RWPE1 (cell line): Measurements from ENCODE around the gene ARMC5.
A peak's percentile ranks its signal among the peaks of the same experiment; 100 is the strongest.

ENCODE experiments used
- CTCF ChIA-PET: fragments of 350-600 bp; sonication (Branson Sonifier 250); formaldehyde crosslinking; extraction: SDS; loops from one replicate; lab custom pipeline; 2021; lab: Yijun Ruan, JAX
- POLR2A ChIA-PET: fragments of 400-600 bp; formaldehyde crosslinking; extraction: SDS; loops from one replicate; lab custom pipeline; 2020; ENCODE audit warnings: antibody characterized with exemption; ENCODE audit not compliant: low non-redundant PET; lab: Yijun Ruan, JAX
- DNase-seq: peaks from one replicate; pipeline ENCODE4 v3.0.0; 2012; ENCODE audit warnings: low spot score
- H3K27ac ChIP-seq: fragments of 450-650 bp; 2 replicates; pipeline ENCODE4 v1.5.1; 2017
- TF ChIP-seq, protein P1 (sequence below): fragments of 450-650 bp; conservative IDR thresholded peaks from 2 replicates; pipeline ENCODE4 v1.5.1; 2017; ENCODE audit warnings: low read depth, mild to moderate bottlenecking

The ARMC5 gene

DNA sequence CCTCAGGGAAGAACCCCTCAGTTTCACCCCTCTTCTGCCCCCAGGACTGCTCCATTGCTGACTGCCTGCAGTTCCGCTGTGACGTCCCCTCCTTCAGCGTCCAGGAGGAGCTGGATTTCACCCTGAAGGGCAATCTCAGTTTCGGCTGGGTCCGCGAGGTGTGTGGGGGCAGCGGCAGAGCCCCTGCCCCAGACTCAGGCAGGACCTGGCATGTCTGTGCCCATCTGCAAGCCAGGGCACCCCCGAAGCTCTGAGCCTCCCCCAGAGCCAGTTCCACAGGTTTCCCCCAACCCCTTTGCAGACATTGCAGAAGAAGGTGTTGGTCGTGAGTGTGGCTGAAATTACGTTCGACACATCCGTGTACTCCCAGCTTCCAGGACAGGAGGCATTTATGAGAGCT, 35.5 kb upstream of the ARMC5 start:
- TF ChIP-seq, protein P1, sequence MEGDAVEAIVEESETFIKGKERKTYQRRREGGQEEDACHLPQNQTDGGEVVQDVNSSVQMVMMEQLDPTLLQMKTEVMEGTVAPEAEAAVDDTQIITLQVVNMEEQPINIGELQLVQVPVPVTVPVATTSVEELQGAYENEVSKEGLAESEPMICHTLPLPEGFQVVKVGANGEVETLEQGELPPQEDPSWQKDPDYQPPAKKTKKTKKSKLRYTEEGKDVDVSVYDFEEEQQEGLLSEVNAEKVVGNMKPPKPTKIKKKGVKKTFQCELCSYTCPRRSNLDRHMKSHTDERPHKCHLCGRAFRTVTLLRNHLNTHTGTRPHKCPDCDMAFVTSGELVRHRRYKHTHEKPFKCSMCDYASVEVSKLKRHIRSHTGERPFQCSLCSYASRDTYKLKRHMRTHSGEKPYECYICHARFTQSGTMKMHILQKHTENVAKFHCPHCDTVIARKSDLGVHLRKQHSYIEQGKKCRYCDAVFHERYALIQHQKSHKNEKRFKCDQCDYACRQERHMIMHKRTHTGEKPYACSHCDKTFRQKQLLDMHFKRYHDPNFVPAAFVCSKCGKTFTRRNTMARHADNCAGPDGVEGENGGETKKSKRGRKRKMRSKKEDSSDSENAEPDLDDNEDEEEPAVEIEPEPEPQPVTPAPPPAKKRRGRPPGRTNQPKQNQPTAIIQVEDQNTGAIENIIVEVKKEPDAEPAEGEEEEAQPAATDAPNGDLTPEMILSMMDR, result no peak
- ChIA-PET POLR2A (no interaction called here), CTCF (interaction anchor here (0.6 kb wide), 1 partner anchor 69 kb away, joined by 4 read pairs; no protein-coding TSS in a partner anchor)
- H3K27ac ChIP-seq, result no peak overlapping the region
- no peak for DNase-seq

DNA sequence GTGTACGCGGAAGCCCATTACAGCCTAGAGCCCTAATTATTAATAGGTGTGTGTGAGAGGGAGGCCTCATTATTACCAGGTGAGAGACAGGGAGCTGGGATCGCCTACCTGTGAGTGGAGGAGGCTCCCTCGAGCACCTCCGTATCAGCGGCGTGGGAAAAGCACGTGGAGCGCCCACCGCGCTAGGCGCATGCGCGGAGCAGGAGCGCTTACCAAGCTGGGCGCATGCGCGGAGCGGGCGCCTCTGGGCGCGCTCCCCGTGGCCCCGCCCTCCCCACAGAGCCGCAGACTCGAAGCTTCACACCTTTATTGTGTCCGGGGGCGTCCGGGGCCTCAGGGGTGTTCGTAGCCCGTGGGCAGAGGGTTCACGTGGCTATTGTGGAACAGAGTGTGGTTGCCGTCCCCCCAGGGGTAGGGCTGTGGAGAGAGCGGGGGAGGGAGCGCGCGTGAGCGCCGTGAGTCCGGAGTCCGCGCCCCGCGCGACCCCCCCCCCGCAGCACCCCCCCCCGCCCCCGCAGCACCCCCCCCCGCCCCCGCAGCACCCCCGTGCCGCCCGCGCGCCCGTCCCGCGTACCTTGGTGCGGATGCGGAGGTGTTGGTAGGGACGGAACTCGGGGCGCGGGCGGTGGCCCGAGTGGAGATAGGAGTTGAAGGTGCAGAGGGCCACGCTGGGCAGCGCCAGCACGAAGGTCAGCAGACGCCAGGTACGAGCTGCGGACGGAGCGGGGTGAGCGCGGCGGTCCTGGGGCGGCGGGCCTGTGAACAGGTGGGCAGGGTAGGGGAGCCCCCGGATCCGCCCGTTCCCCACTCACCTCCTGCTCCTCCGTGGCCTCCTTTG, 31.6 kb upstream of the ARMC5 start:
- POLR2A ChIA-PET, result no interaction called here
- TF ChIP-seq, protein P1, result no peak
- CTCF ChIA-PET, result interaction anchor here (0.5 to 1.1 kb wide), 4 partner anchors 15 to 450 kb away, joined by 3 to 5 read pairs (median 3); partner anchors contain the start of gene ZNF843
- no peak overlapping the region for H3K27ac ChIP-seq
- peak; percentile 88 for DNase-seq

DNA sequence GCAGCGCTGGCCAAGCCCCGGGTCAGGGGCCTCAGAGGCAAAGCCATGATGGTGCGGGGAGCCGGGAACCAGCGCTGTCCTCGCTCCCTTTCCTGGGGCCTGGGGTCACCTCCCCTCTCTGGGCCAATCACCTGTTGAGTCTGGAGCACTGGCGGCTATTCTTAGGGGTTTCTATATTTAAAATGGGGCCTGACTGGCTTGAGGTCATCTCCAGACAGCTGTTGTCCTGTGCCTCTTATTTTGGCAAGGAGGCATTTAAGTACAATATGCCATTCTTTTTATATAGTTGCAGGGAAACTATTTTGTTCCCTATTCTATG, 31.1 kb upstream of the ARMC5 start, which contains the start of gene COX6A2:
COX6A2 (minus strand) TSS at position 82 of the 319 bp plus-strand sequence; CDS start at position 47, 35 bp downstream.
- ChIA-PET POLR2A (interaction anchor here (1.0 kb wide), 1 partner anchor 30 kb away, joined by 4 read pairs; no protein-coding TSS in a partner anchor), CTCF (interaction anchor here (0.6 to 1.1 kb wide), 4 partner anchors 14 to 450 kb away, joined by 3 to 5 read pairs (median 4); partner anchors contain the start of gene ZNF843)
- TF ChIP-seq, protein P1, result no peak
- no peak for DNase-seq
- no peak within 1 kb of the TSS for H3K27ac ChIP-seq

DNA sequence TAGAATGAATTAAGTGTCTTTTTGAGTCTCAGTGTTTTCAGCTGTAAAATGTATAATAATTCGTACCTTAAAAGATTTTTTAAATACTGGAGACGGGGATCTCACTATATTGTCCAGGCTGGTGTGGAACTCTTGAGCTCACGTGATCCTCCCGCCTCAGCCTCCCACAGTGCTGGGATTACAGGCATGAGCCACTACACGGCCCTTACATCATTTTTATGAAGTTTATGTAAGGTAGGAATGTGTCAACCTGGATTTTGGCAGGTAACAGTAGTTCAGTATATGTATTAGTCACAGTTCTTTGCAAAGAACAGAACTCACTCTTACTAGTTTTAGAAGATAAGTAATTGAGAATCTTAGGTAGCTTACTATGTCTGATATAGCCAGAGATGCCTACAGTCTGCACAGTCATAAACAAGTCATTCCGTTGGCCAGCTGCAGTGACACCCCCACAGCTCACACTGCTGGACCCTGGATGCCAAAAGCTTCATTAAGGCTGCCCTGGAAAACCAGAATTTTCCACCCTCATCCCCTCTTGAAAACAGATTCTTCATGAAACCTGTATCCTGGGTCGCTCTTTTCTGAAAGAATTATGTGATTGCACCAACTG, 30.6 kb upstream of the ARMC5 start:
- ChIA-PET POLR2A (interaction anchor here (0.6 to 1.1 kb wide), 3 partner anchors 24 to 212 kb away, joined by 3 to 4 read pairs (median 3); partner anchors contain the start of gene PYDC1), CTCF (interaction anchor here (0.7 to 1.1 kb wide), 4 partner anchors 14 to 443 kb away, joined by 3 to 5 read pairs (median 3); partner anchors contain the start of gene ZNF843)
- H3K27ac ChIP-seq, result no peak overlapping the region
- peak; percentile 34 for DNase-seq
- TF ChIP-seq, protein P1, result no peak

DNA sequence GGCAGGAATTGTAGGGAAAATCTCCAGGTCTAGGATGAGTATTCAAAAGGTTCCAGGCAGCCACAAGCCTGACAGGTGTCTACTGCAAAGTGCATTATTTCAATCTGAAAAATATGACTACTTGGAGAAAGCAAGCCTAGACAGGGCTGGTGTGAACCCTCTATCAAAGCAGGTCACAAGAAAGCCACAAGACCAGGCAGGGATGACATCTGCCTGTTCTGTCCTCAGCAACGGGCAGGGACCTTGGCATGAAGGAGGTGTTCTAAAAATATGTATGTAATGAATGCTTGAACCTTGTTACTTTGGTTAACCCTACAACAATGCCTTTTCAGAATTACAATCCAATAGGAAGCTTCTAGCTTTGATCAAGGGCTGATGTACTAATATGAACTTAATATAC, 30.0 kb upstream of the ARMC5 start:
- DNase-seq, result no peak
- POLR2A ChIA-PET, result interaction anchor here (0.6 to 1.1 kb wide), 3 partner anchors 24 to 213 kb away, joined by 3 to 4 read pairs (median 3); partner anchors contain the start of gene PYDC1
- TF ChIP-seq, protein P1, result no peak
- CTCF ChIA-PET, result interaction anchor here (0.7 to 1.1 kb wide), 2 partner anchors 13 to 287 kb away, joined by 3 read pairs; partner anchors contain the start of gene ZNF843
- H3K27ac ChIP-seq, result no peak overlapping the region

DNA sequence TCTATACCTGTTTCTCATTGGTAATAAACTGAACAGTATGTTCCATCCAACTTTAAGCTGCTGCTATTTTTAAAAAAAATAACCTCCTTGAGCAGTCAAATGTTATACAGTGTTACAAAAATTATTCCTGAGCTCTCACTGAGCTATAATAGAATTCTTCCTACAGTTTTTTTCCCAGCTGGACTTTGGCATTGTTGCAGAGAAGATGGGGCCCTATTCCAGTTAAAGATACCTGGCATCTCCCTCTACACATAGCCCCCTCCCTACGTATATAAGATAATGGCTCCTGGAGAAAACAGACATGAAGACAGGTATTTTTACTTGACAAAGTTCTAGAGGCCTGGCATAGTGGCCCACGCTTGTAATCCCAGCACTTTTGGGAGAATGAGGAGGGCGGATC, 29.5 kb upstream of the ARMC5 start:
- POLR2A ChIA-PET, result interaction anchor here (0.6 kb wide), 1 partner anchor 48 kb away, joined by 3 read pairs; no protein-coding TSS in a partner anchor
- DNase-seq, result no peak
- CTCF ChIA-PET, result interaction anchor here (0.7 to 0.8 kb wide), 2 partner anchors 429 to 445 kb away, joined by 3 to 4 read pairs; partner anchors contain the start of gene HSD3B7
- TF ChIP-seq, protein P1, result no peak
- no peak overlapping the region for H3K27ac ChIP-seq
